GM15510 (cell line): ENCODE results near the gene CAPN12.

ENCODE experiments used
- POLR2A ChIP-seq: IDR thresholded peaks from 3 replicates; pipeline ENCODE4 v1.6.1; 2011; ENCODE audit warnings: borderline replicate concordance; ENCODE audit not compliant: insufficient read length; ENCODE audit errors: extremely low read depth

Gene CAPN12

DNA sequence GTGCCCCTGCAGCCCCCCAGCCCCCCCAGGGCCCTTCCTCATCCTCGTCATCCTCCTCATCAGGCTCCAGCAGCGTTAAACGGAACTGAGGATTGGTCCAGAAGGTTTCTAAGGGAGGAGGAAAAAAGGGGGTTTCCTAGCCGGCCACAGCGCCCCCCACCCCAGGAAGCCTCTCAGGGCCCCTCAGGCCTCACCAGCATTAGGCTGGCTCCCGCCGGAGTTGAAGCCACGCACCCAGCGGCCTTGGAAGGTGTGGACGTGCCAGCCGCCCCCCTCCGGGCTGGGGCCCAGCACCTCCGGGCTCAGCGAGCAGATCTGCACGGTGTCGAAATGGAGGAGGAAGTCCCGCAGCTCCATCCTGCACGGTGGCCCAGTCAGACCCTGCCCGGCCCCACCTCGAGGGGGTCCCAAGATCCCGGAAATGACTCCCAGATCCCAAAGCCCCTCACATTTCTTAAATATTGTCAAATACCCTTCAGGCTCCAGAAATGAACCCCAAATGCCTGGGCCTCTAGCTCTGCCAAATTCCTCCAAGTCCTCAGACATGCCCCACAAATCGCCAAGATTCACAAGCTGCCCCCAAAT lies 6.9 kb downstream of the CAPN12 start:
- no peak for TF ChIP-seq POLR2A

DNA sequence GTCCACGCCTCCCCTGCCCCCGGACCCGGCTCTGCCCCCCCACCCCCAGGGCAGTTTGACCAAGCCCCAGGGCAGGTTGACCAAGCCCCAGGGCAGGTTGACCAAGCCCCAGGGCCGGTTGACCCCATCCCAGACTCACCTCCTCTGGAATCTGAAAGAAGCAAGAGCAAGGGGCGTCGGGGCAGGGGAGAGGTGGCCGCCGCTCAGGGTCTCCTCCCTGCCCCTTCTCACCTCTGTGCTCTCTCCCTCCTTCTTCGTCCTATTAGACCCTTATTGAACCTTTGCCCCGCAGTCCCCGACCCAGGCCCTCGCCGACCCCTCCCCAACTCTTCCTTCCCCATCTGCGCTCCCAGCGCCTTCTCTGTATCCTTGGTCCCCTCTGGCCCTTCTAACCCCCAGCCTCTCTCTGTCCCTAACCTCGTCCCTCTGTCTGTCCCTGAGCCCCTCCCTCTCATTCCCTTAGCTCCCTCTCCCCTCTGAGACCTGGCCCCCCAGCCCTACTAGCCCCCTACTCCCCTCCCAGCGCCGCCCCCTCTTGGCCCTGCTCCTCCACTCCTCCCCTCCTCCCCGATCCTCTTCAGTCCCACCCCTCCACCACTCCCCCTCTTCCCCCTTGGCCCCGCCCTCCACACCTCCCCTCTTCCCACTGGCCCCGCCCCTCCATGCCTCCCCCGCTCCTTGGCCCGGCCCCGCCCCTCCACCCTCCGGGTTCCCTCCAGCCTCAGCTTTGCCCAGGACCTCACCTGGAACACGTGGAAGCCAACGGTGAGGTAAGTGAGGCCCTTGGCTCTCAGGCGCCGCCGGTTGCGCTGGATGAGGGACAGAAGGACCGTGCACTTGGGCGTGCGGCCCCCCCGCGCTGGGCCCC lies 7.6 kb downstream of the CAPN12 start:
- TF ChIP-seq POLR2A: no peak

DNA sequence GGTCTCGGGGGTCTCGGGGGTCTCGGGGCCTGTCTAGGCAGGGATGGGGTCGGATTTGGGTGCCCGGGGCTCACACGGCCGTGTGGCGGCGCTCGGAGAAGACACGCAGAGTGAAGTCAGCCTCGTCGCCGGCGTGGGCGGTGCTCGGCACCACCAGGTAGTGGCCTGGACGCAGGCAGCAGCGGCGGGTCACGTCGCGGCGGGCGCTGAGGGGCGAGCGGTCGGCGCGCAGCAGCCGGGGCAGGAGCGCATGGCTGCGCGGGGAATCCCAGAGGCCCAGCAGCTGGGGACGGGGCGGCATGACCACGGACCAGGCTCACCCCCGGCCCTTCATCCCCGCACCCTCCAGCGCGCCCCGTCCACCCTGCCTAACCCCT lies 8.2 kb downstream of the CAPN12 start:
- TF ChIP-seq POLR2A: no peak

DNA sequence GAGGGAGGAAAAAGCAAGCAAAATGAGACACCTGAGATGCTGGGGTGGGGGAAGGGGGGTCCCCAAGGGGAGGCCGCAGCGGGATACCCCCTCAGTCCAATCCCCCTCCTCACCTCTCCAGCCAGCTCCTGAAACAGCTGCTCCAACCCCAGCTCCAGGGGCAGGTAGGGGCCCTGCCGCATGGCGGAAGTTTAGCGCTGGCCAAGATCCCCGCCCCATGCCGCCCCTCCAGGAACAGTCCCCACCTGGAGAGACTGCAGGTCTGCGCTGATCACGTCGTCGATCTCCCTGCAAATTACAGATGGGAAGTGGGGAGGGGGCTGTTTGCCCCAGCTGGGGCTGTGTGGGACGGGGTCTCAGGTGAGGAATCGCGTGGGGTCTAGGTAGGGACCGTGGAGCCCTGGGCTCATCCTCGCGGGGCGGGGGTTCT lies 9.0 kb downstream of the CAPN12 start:
- no peak for TF ChIP-seq POLR2A

- peak; percentile 25 for TF ChIP-seq POLR2A
Measured at GRCh38 chr19:38734426-38735256, 9.6 kb downstream of the CAPN12 start.

- TF ChIP-seq POLR2A: no peak
Measured at GRCh38 chr19:38734176-38734425, 10.2 kb downstream of the CAPN12 start.

GRCh38 chr19:38733493-38734175 lies 10.6 kb downstream of the CAPN12 start:
- TF ChIP-seq POLR2A: no peak

DNA sequence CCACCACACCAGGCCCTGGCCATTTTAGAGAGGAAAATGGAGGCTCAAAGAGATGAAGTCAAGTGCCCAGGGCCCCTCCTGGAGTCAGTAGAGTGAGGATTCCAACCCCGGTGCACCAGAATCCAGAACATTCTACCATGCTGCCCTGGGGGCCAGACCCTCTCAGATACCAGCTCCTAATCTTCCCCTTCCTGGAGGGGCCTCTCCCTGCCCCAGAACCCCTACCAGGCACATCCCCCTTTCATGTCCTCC lies 11.1 kb downstream of the CAPN12 start:
- TF ChIP-seq POLR2A: no peak

GRCh38 chr19:38731654-38732301 lies 12.5 kb downstream of the CAPN12 start:
- no peak for TF ChIP-seq POLR2A

- TF ChIP-seq POLR2A: no peak
Measured at GRCh38 chr19:38730731-38731589, 13.3 kb downstream of the CAPN12 start.

DNA sequence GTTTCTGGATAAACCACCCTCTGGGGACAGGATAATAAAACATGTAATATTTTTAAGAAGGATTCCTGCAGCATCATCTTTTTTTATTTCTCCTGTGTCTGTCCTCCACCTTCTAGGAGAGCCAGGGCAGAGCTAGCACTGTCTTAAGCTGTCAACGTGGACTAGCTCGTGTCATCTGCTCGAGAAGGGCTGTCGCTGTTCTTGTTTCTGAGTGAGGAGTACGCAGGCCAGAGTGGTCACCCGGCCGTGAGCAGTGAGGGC lies 13.9 kb downstream of the CAPN12 start:
- no peak for TF ChIP-seq POLR2A

GRCh38 chr19:38729653-38730469 lies 14.4 kb downstream of the CAPN12 start:
- TF ChIP-seq POLR2A: no peak

DNA sequence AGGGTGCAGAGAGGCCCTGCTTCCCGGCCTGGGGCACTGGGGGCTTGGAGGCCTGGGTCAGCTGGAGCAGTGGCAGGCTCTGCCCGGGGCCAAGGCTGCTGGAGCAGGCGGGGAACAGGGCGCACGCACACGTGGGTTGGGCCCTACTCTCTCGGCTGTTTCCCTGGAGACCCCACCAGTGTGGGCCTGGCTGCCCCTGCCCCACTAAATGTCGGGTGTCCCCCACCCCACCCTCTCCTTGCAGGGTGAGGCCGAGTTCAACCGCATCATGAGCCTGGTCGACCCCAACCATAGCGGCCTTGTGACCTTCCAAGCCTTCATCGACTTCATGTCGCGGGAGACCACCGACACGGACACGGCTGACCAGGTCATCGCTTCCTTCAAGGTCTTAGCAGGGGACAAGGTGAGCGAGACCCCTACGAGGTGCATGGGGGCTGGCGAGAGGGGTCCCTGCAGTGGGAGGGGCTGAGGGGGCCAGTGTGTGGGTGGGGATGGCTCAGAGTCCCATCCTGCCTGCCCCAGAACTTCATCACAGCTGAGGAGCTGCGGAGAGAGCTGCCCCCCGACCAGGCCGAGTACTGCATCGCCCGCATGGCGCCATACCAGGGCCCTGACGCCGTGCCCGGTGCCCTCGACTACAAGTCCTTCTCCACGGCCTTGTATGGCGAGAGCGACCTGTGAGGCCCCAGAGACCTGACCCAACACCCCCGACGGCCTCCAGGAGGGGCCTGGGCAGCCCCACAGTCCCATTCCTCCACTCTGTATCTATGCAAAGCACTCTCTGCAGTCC lies 15.3 kb downstream of the CAPN12 start:
- no peak for TF ChIP-seq POLR2A
